ENCODE results near the gene DDX42.

The DDX42 gene

GRCh38 chr17:63843910-63844677, 70.1 kb downstream of the DDX42 start:
- Histone ChIP-seq H3K27me3 (no peaks in the 10 kb centered on the region), H3K36me3 (no peaks in the 10 kb centered on the region), H3K4me1 (peaks cover 1% of the 10 kb centered on the region; the same call in 1 of the 2 replicates), H3K4me3 (ENCODE audit: low read depth, low read length) (no peak overlapping the region), H3K9me3 (no peaks in the 10 kb centered on the region)
- no peak for TF ChIP-seq CTCF (IDR thresholded peaks at IDR 0.05; ENCODE audit: low read depth, low read length)
- DNase-seq = no peak

- no peak for TF ChIP-seq CTCF (IDR thresholded peaks at IDR 0.05; ENCODE audit: low read depth, low read length)
- Histone ChIP-seq H3K9me3 (no peaks in the 10 kb centered on the region), H3K4me1 (no peaks in the 10 kb centered on the region; the same call in 1 of the 2 replicates), H3K4me3 (ENCODE audit: low read depth, low read length) (no peak overlapping the region), H3K36me3 (no peaks in the 10 kb centered on the region), H3K27me3 (no peaks in the 10 kb centered on the region)
- no peak for DNase-seq
Measured at GRCh38 chr17:63845509-63845908, 71.5 kb downstream of the DDX42 start.

GRCh38 chr17:63847525-63848249, 73.7 kb downstream of the DDX42 start:
- Histone ChIP-seq H3K36me3 (no peaks in the 10 kb centered on the region), H3K4me3 (ENCODE audit: low read depth, low read length) (no peak overlapping the region), H3K4me1 (no peaks in the 10 kb centered on the region), H3K9me3 (no peaks in the 10 kb centered on the region), H3K27me3 (no peaks in the 10 kb centered on the region)
- TF ChIP-seq CTCF (IDR thresholded peaks at IDR 0.05; ENCODE audit: low read depth, low read length) = no peak
- DNase-seq = no peak

GRCh38 chr17:63848834-63849689, 75.1 kb downstream of the DDX42 start:
- H3K27me3 ChIP-seq = no peaks in the 10 kb centered on the region
- H3K36me3 ChIP-seq = no peaks in the 10 kb centered on the region
- no peaks in the 10 kb centered on the region for H3K9me3 ChIP-seq
- TF ChIP-seq CTCF (IDR thresholded peaks at IDR 0.05; ENCODE audit: low read depth, low read length) = no peak
- no peak for DNase-seq
- no peak overlapping the region for H3K4me3 ChIP-seq (ENCODE audit: low read depth, low read length)
- no peaks in the 10 kb centered on the region for H3K4me1 ChIP-seq

GRCh38 chr17:63850401-63850800, 76.4 kb downstream of the DDX42 start:
- DNase-seq = no peak
- Histone ChIP-seq H3K4me1 (no peaks in the 10 kb centered on the region), H3K36me3 (no peaks in the 10 kb centered on the region), H3K4me3 (ENCODE audit: low read depth, low read length) (no peak overlapping the region), H3K9me3 (no peaks in the 10 kb centered on the region), H3K27me3 (no peaks in the 10 kb centered on the region)
- TF ChIP-seq CTCF (IDR thresholded peaks at IDR 0.05; ENCODE audit: low read depth, low read length) = no peak

Data from BE2C (cell line).